HG03280 (cell line): ENCODE data around the gene APEH.
"Not testable (repeated sequence)": the region's sequence is repeated elsewhere in the genome, so short reads cannot be mapped to it uniquely, and the experiment has no call there.

Source experiments
- ATAC-seq: cut with Tn5 transposase; IDR thresholded peaks from one replicate; pipeline ENCODE4 v1.9.1; 2021; ENCODE audit warnings: mild to moderate bottlenecking, moderate library complexity; ENCODE audit not compliant: unreplicated experiment

APEH gene

GRCh38 chr3:49667701-49668413, 6.3 kb upstream of the APEH start:
- no peak for ATAC-seq

- ATAC-seq = no peak
Measured at GRCh38 chr3:49668414-49668797, 5.7 kb upstream of the APEH start.

GRCh38 chr3:49668861-49669260, 5.3 kb upstream of the APEH start:
- no peak for ATAC-seq

- ATAC-seq = no peak
Measured at GRCh38 chr3:49669352-49669751, 4.8 kb upstream of the APEH start.

- no peak for ATAC-seq
Measured at GRCh38 chr3:49670940-49671290, 3.2 kb upstream of the APEH start.

GRCh38 chr3:49671291-49672288, 2.6 kb upstream of the APEH start:
- ATAC-seq = no peak

GRCh38 chr3:49673121-49673714, 933 bp upstream of the APEH start:
- no peak for ATAC-seq

GRCh38 chr3:49674497-49674983, 389 bp downstream of the APEH start:
- peak; percentile 22 for ATAC-seq

- ATAC-seq = no peak
Measured at GRCh38 chr3:49675912-49676311, 1.8 kb downstream of the APEH start.

GRCh38 chr3:49680493-49681231, 6.5 kb downstream of the APEH start:
- no peak for ATAC-seq

- no peak for ATAC-seq
Measured at GRCh38 chr3:49681232-49681522, 7.0 kb downstream of the APEH start.

GRCh38 chr3:49681543-49681942, 7.4 kb downstream of the APEH start:
- no peak for ATAC-seq

GRCh38 chr3:49683162-49683561, 9.0 kb downstream of the APEH start:
- ATAC-seq = no peak

GRCh38 chr3:49684453-49684852, 10.3 kb downstream of the APEH start:
- ATAC-seq = not testable (repeated sequence)

GRCh38 chr3:49685103-49685502, 11.0 kb downstream of the APEH start:
- not testable (repeated sequence) for ATAC-seq

- not testable (repeated sequence) for ATAC-seq
Measured at GRCh38 chr3:49685846-49686245, 11.7 kb downstream of the APEH start.

GRCh38 chr3:49686346-49686745, 12.2 kb downstream of the APEH start:
- not testable (repeated sequence) for ATAC-seq

- ATAC-seq = not testable (repeated sequence)
Measured at GRCh38 chr3:49686769-49687423, 12.7 kb downstream of the APEH start.

GRCh38 chr3:49687424-49687795, 13.3 kb downstream of the APEH start:
- not testable (repeated sequence) for ATAC-seq

GRCh38 chr3:49688338-49689045, 14.3 kb downstream of the APEH start:
- ATAC-seq = peak; percentile 11
